Measurements from ENCODE around the gene PLEKHJ1. TPM values are rescaled to one million over a fixed set of nuclear protein-coding genes. Genes with fewer than 3 reads are reported as not detected.

PLEKHJ1 gene
- total RNA-seq, 4 donors from 2014 or later: 41.9 to 69.8 (median 55.3) TPM

DNA sequence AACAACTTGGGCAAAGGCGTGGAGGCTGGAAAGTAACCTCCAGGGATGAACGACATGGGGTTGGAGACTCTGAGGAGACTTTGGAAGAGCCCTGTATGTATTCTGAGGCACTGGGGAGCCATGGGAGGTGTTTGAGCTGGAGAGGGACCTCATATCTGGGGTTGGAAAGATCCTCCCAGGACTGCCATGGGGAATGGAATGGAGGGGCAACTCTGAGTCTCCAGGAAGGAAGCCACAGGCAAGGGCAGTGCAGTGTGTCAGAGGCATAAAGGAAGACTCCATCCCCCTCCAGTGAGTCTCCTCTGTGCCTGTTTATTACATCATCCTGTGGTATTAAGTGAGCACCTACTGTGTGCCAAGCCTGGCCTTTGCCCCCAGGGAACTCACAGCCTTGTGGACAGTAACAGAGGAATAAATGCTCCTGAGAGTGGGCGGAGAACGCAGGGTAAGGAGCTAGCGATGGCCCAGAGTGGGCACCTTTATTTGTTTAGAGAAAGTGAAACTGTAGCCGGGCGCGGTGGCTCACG lies 38.1 kb upstream of the PLEKHJ1 start:
- intact Hi-C loops (cut with DNase I): no loop called here
- H3K27me3 ChIP-seq: no peaks in the 10 kb centered on the region
- H3K4me1 ChIP-seq: peaks cover 42 to 61% (median 59%) of the 10 kb centered on the region in 4 donors
- H3K4me3 ChIP-seq: peak overlapping the region in 2 of 4 donors; percentile 41 to 53
- TF ChIP-seq CTCF (IDR thresholded peaks at IDR 0.05): no peak
- no peak for TF ChIP-seq POLR2AphosphoS5 (IDR thresholded peaks at IDR 0.05)
- no peak for TF ChIP-seq EP300 (IDR thresholded peaks at IDR 0.05)
- no peak for TF ChIP-seq POLR2A (IDR thresholded peaks at IDR 0.05; ENCODE audit: low read depth)
- peak overlapping the region; percentile 99 to 100 (median 100) for H3K27ac ChIP-seq (replicated peaks in 1 of 4)
- peaks cover 17 to 43% (median 35%) of the 10 kb centered on the region in 4 donors for H3K36me3 ChIP-seq
- WGBS: 90% methylated on average over 9 of the region's 9 CpGs
- DNase-seq (ENCODE audit: extremely low spot score): no peak
- H3K9me3 ChIP-seq: no peaks in the 10 kb centered on the region

DNA sequence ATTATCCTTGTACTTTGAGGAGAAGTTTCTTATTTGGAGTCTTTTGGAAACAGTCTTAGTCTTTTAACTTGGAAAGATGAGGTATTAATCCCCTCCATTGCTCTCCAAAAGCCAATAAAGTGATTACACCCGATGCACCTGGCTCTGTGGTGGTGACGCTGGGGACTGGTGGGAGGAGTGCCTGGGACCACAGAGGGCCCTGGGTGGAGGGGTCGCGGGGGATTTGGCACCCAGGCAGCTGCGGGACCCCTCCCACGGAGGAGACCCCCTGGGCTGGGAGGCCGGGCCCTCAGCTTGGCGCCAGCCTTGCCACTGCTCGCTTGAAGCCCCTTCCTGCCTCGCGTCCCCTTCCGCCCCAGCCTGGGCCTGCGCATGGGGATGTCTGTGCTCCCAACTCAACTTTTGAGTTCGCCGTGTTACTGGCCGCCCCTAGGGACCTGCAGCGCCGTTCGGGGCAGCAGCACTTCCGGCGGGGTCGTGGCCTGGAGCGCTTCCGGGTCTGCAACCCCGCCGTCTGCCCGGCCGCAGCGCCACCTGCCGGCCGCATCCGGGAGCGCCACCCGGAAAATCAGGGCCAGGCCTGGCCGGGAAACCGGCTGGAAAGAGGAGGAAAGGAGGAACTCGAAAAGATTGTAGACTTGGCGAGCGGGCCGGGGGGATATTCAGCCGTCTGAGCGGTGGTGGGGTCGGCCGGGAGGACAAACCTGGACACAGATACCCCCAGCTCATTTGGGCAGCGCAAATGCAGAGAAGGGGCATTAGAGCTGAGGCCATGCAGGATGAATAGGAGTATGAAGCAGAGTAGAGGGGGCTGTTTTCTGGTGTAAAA lies 37.4 kb upstream of the PLEKHJ1 start:
- DNase-seq (ENCODE audit: extremely low spot score): no peak
- intact Hi-C loops (cut with DNase I): loop anchor here (2.0 kb wide), 1 partner anchor 117 kb away; no protein-coding TSS in a partner anchor
- Histone ChIP-seq H3K9me3 (no peaks in the 10 kb centered on the region), H3K36me3 (peaks cover 17 to 43% (median 35%) of the 10 kb centered on the region in 4 donors), H3K4me1 (peaks cover 42 to 63% (median 63%) of the 10 kb centered on the region in 4 donors), H3K4me3 (peak overlapping the region; percentile 39 to 53 (median 41)), H3K27me3 (no peaks in the 10 kb centered on the region), H3K27ac (replicated peaks in 1 of 4) (peak overlapping the region; percentile 99 to 100 (median 100))
- WGBS: 16% methylated on average over 22 of the region's 45 CpGs
- TF ChIP-seq POLR2A (IDR thresholded peaks at IDR 0.05; ENCODE audit: low read depth): no peak
- TF ChIP-seq CTCF (IDR thresholded peaks at IDR 0.05): peak in 2 of 3 experiments; percentile 95 to 97
- TF ChIP-seq POLR2AphosphoS5 (IDR thresholded peaks at IDR 0.05): peak; percentile 48 to 79
- TF ChIP-seq EP300 (IDR thresholded peaks at IDR 0.05): no peak

DNA sequence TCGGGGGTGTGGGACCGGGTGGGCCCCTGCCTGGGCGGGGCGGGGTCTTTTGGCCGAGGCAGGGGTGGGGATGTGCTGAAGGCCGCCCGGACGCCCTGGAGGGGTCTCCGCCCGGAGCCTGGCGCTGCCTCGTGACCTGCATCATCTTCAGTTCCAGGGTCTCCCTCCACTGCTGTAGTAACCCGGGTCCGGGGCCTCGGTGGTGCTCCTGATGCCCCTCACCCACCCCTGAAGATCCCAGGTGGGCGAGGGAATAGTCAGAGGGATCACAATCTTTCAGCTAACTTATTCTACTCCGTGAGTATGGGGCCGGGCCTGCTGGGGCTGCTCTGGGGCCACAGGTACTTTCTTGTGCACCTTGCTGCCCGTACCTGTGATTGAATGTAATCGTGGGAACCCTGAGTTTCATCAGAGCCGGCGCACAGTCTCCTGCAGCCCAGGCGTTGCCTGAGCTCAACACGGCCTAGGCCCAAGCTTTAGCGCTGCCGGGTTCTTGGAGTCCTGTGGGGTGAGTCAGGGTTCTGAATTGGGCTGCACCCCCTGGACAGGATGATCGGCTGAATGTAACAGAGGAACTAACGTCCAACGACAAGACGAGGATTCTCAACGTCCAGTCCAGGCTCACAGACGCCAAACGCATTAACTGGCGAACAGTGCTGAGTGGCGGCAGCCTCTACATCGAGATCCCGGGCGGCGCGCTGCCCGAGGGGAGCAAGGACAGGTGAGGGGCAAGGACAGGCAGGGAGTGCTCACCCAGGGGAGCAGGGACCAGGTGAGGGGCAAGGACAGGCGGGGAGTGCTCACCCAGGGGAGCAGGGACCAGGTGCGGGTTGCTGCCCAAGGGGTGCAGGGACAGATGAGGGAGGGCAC lies 35.3 kb upstream of the PLEKHJ1 start:
- intact Hi-C loops (cut with DNase I): loop anchor here (1.0 to 2.0 kb wide), 2 partner anchors 35 to 115 kb away; partner anchors contain the start of genes PLEKHJ1 and SF3A2
- WGBS: 23% methylated on average over 36 of the region's 43 CpGs
- Histone ChIP-seq H3K4me1 (peaks cover 47 to 75% (median 71%) of the 10 kb centered on the region in 4 donors), H3K9me3 (no peaks in the 10 kb centered on the region), H3K27ac (replicated peaks in 1 of 4) (peak overlapping the region; percentile 99 to 100 (median 100)), H3K36me3 (peaks cover 17 to 38% (median 32%) of the 10 kb centered on the region in 4 donors), H3K27me3 (no peaks in the 10 kb centered on the region), H3K4me3 (peak overlapping the region; percentile 82 to 100 (median 98))
- DNase-seq (ENCODE audit: extremely low spot score): no peak
- TF ChIP-seq POLR2AphosphoS5 (IDR thresholded peaks at IDR 0.05): no peak
- TF ChIP-seq EP300 (IDR thresholded peaks at IDR 0.05): no peak
- no peak for TF ChIP-seq POLR2A (IDR thresholded peaks at IDR 0.05; ENCODE audit: low read depth)
- TF ChIP-seq CTCF (IDR thresholded peaks at IDR 0.05): no peak

DNA sequence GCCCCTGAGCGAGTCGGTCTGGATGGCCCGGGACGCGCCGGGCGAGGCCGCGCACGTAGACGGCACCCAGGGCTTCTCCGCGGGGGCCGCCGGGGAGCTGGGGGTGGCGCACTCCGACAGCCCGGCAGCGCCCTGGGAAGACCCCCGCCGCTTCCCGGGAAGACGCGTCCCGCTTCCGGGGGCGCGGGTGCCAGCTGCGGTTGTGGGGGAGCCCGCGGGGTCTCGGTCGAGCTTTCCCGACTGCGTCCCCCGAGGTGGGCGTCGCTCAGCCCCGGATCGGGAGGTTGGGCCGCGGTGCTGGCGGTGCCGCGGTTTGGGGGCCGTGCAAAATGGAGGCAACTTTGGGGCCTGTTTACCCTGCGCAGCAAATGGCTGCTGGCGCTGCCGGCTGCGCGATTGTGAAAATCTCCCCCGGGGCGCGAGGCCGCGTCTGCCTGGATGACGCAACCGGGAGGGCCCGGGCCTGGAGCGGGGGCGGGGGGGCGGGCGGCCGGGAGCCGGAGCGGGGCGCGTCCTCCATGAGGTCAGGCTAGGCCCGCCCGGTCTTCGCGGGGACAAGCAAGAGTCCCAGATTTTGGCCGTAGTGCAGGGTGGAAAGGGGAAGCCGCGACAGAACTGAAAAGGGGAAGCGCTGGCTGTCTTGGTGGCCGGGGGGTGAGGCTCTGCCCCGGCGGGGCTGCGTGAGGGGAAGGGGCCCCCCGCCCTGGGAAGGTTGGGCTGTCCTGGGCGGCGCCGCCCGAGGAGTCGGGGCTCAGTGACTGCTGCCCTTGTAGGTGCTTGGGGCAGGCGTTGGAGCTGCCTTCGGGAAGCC lies 34.5 kb upstream of the PLEKHJ1 start:
- intact Hi-C loops (cut with DNase I): no loop called here
- H3K4me3 ChIP-seq: peak overlapping the region; percentile 82 to 100 (median 98)
- under 1% methylated on average over 17 of the region's 88 CpGs for WGBS
- H3K27me3 ChIP-seq: no peaks in the 10 kb centered on the region
- peak; percentile 97 for DNase-seq (ENCODE audit: extremely low spot score)
- H3K27ac ChIP-seq (replicated peaks in 1 of 4): peak overlapping the region; percentile 99 to 100 (median 100)
- H3K36me3 ChIP-seq: peaks cover 17 to 30% (median 24%) of the 10 kb centered on the region in 4 donors
- TF ChIP-seq POLR2A (IDR thresholded peaks at IDR 0.05; ENCODE audit: low read depth): peak; percentile 46
- peak; percentile 95 to 96 for TF ChIP-seq POLR2AphosphoS5 (IDR thresholded peaks at IDR 0.05)
- TF ChIP-seq EP300 (IDR thresholded peaks at IDR 0.05): no peak
- TF ChIP-seq CTCF (IDR thresholded peaks at IDR 0.05): peak in 1 of 3 experiments; percentile 4
- peaks cover 50 to 72% (median 66%) of the 10 kb centered on the region in 4 donors for H3K4me1 ChIP-seq
- H3K9me3 ChIP-seq: no peaks in the 10 kb centered on the region
